GM12891 (cell line): ENCODE data around the gene ZSWIM1.

Experiments used
- POLR2A ChIP-seq: IDR thresholded peaks from 2 replicates; pipeline ENCODE4 v1.6.1; 2011; ENCODE audit warnings: low read depth, low read length, control low read depth
- POLR2AphosphoS5 ChIP-seq: IDR thresholded peaks from 2 replicates; pipeline ENCODE4 v1.6.1; 2011; ENCODE audit warnings: low read depth, low read length, control low read depth
- TAF1 ChIP-seq: IDR thresholded peaks from 2 replicates; pipeline ENCODE4 v1.6.1; 2011; ENCODE audit warnings: low read depth, low read length, control low read depth

- no peak for TF ChIP-seq POLR2A
- TF ChIP-seq TAF1 = no peak
- no peak for TF ChIP-seq POLR2AphosphoS5
These were observed 15.7 kb downstream of the ZSWIM1 start for GRCh38 chr20:45896641-45897161.
